SK-N-SH (cell line): ENCODE data around the gene SCN4A. TPM values are rescaled to one million over a fixed set of nuclear protein-coding genes. Genes with fewer than 3 reads are reported as not detected.
"Not testable (repeated sequence)": the region's sequence is repeated elsewhere in the genome, so short reads cannot be mapped to it uniquely, and the experiment has no call there.

Experiments used
- CTCF ChIA-PET: fragments of 300-600, 350-600 bp; formaldehyde crosslinking; extraction: SDS; loops from one replicate; lab custom pipeline; 2021; lab: Yijun Ruan, JAX
- POLR2A ChIA-PET: fragments of 350-600 bp; sonication (Branson Sonifier 250); formaldehyde crosslinking; extraction: SDS; loops from one replicate; lab custom pipeline; 2020; ENCODE audit warnings: antibody characterized with exemption, inconsistent platforms; lab: Yijun Ruan, JAX
- DNase-seq: peaks from one replicate; pipeline ENCODE4 v3.0.0; 2012
- H2AFZ ChIP-seq: fragments of 200-600 bp; sonication (generic); 2 replicates; pipeline ENCODE4 v1.8.1; 2016; ENCODE audit warnings: antibody characterized with exemption, mild to moderate bottlenecking, low read depth
- H3F3A ChIP-seq: fragments of 200-600 bp; sonication (generic); replicated peaks from 2 replicates; pipeline ENCODE3; 2016; ENCODE audit warnings: antibody characterized with exemption, mild to moderate bottlenecking; ENCODE audit not compliant: insufficient read depth
- H3K27ac ChIP-seq, 2 experiments: fragments of 200-500 bp in 1 of 2; fragments of 200-600 bp in 1 of 2; sonication (Bioruptor generic) in 1 of 2; sonication (generic), shearing (Covaris generic) in 1 of 2; 2 replicates each; pipeline versions ENCODE4 v1.5.1 to v1.6.1; 2014 to 2016; ENCODE audit warnings: low read depth in 2 of 2, inconsistent platforms in 1 of 2, low read length in 1 of 2, mild to moderate bottlenecking in 1 of 2, mixed read lengths in 1 of 2
- H3K27me3 ChIP-seq: fragments of 200-600 bp; sonication (generic), shearing (Covaris generic); 2 replicates; pipeline ENCODE4 v1.6.1; 2016; ENCODE audit warnings: mixed run types; ENCODE audit not compliant: insufficient read depth
- H3K36me3 ChIP-seq, 2 experiments: fragments of 200-500 bp in 1 of 2; fragments of 200-600 bp in 1 of 2; sonication (Bioruptor generic) in 1 of 2; sonication (generic) in 1 of 2; replicated peaks in 1 of 2; 2 replicates each; pipeline versions ENCODE3 to v1.5.1; 2014 to 2016; ENCODE audit warnings: low read length in 1 of 2, mild to moderate bottlenecking in 1 of 2; ENCODE audit not compliant: insufficient read depth in 2 of 2, control insufficient read depth in 1 of 2
- H3K4me1 ChIP-seq, 2 experiments: fragments of 200-500 bp in 1 of 2; fragments of 200-600 bp in 1 of 2; sonication (Bioruptor generic) in 1 of 2; sonication (generic), shearing (Covaris generic) in 1 of 2; 2 replicates each; pipeline versions ENCODE4 v1.5.1 to v1.6.1; 2014 to 2016; ENCODE audit warnings: low read depth in 1 of 2, low read length in 1 of 2, mixed run types in 1 of 2; ENCODE audit not compliant: insufficient read depth in 2 of 2, control insufficient read depth in 1 of 2
- H3K4me2 ChIP-seq: fragments of 200-600 bp; sonication (generic), shearing (Covaris generic); 2 replicates; pipeline ENCODE4 v1.6.1; 2017; ENCODE audit warnings: mixed run types
- H3K4me3 ChIP-seq, 2 experiments: fragments of 200-500 bp in 1 of 2; fragments of 200-600 bp in 1 of 2; sonication (Bioruptor generic) in 1 of 2; sonication (generic), shearing (Covaris generic) in 1 of 2; 2 replicates each; pipeline versions ENCODE4 v1.5.1 to v1.8.1; 2014 to 2016; ENCODE audit warnings: low read depth in 2 of 2, inconsistent platforms in 1 of 2, low read length in 1 of 2, mild to moderate bottlenecking in 1 of 2, mixed read lengths in 1 of 2, moderate library complexity in 1 of 2
- H3K79me2 ChIP-seq: fragments of 200-600 bp; sonication (generic); 2 replicates; pipeline ENCODE4 v1.8.1; 2017; ENCODE audit warnings: mild to moderate bottlenecking; ENCODE audit not compliant: insufficient read depth
- H3K9ac ChIP-seq: fragments of 200-600 bp; sonication (generic); 2 replicates; pipeline ENCODE4 v1.6.1; 2017; ENCODE audit warnings: mixed run types
- H3K9me2 ChIP-seq: fragments of 200-600 bp; sonication (generic); 2 replicates; pipeline ENCODE4 v1.6.1; 2017; ENCODE audit warnings: mixed run types
- H3K9me3 ChIP-seq: fragments of 200-600 bp; sonication (generic); 2 replicates; pipeline ENCODE4 v1.6.1; 2017; ENCODE audit warnings: mixed run types, mild to moderate bottlenecking, moderate library complexity
- H4K20me1 ChIP-seq: fragments of 200-600 bp; sonication (generic); 2 replicates; pipeline ENCODE4 v1.6.1; 2017; ENCODE audit warnings: mild to moderate bottlenecking, mixed run types; ENCODE audit not compliant: insufficient read depth
- ELF1 ChIP-seq: IDR thresholded peaks from 2 replicates; pipeline ENCODE4 v1.4.0; 2012
- EP300 ChIP-seq, 2 experiments: IDR thresholded peaks; 2 replicates each; pipeline versions ENCODE4 v1.4.0 to v1.6.1; 2012; ENCODE audit warnings: borderline replicate concordance in 1 of 2, low read depth in 1 of 2, low read length in 1 of 2
- FOXJ3 ChIP-seq: sonication (generic); formaldehyde crosslinking; IDR thresholded peaks from 2 replicates; pipeline ENCODE4 v1.5.1; 2020; ENCODE audit warnings: mild to moderate bottlenecking, missing genetic modification reagents
- FOXM1 ChIP-seq: IDR thresholded peaks from 2 replicates; pipeline ENCODE4 v1.4.0; 2012; ENCODE audit warnings: low read depth, mild to moderate bottlenecking
- GABPA ChIP-seq: IDR thresholded peaks from 2 replicates; pipeline ENCODE4 v1.4.0; 2012; ENCODE audit warnings: low read depth, mild to moderate bottlenecking
- IRF3 ChIP-seq: fragments of 150-350 bp; IDR thresholded peaks from 2 replicates; pipeline ENCODE4 v1.6.1; 2016; ENCODE audit warnings: mild to moderate bottlenecking, low read depth, low read length
- JUND ChIP-seq: IDR thresholded peaks from 2 replicates; pipeline ENCODE4 v1.4.0; 2012
- MEF2A ChIP-seq: IDR thresholded peaks from 2 replicates; pipeline ENCODE4 v1.4.0; 2012; ENCODE audit warnings: low read depth, borderline replicate concordance
- MXI1 ChIP-seq: IDR thresholded peaks from 2 replicates; pipeline ENCODE4 v1.6.1; 2012; ENCODE audit warnings: mild to moderate bottlenecking, low read depth, low read length, improper control_type of control experiment
- NRF1 ChIP-seq: IDR thresholded peaks from 2 replicates; pipeline ENCODE4 v1.6.1; 2012; ENCODE audit warnings: low read depth, mild to moderate bottlenecking, low read length
- PBX3 ChIP-seq: IDR thresholded peaks from 2 replicates; pipeline ENCODE4; 2012
- POLR2AphosphoS5 ChIP-seq: IDR thresholded peaks from 2 replicates; pipeline ENCODE4 v1.6.1; 2012; ENCODE audit warnings: low read depth, low read length
- REST ChIP-seq: IDR thresholded peaks from 2 replicates; pipeline ENCODE4 v1.6.1; 2012; ENCODE audit warnings: mild to moderate bottlenecking, low read depth, low read length, moderate library complexity
- RFX5 ChIP-seq: IDR thresholded peaks from 2 replicates; pipeline ENCODE4 v1.6.1; 2012; ENCODE audit warnings: mild to moderate bottlenecking, improper control_type of control experiment, low read length
- SIN3A ChIP-seq: IDR thresholded peaks from 2 replicates; pipeline ENCODE4 v1.6.1; 2012; ENCODE audit warnings: low read depth, mild to moderate bottlenecking, low read length, moderate library complexity, borderline replicate concordance
- TAF1 ChIP-seq: IDR thresholded peaks from 2 replicates; pipeline ENCODE4 v1.6.1; 2012; ENCODE audit warnings: low read depth, mild to moderate bottlenecking, low read length, moderate library complexity, borderline replicate concordance
- TEAD4 ChIP-seq: IDR thresholded peaks from 2 replicates; pipeline ENCODE4 v1.4.0; 2012; ENCODE audit warnings: mild to moderate bottlenecking, borderline replicate concordance; ENCODE audit not compliant: insufficient read depth
- USF2 ChIP-seq: fragments of 150-350 bp; IDR thresholded peaks from 2 replicates; pipeline ENCODE4 v1.6.1; 2017; ENCODE audit warnings: antibody characterized with exemption, low read length, low read depth, borderline replicate concordance
- YY1 ChIP-seq: IDR thresholded peaks from 2 replicates; pipeline ENCODE4 v1.4.0; 2012; ENCODE audit warnings: low read depth, mild to moderate bottlenecking
- ZBTB33 ChIP-seq: IDR thresholded peaks from 2 replicates; pipeline ENCODE4 v1.4.0; 2012; ENCODE audit warnings: low read depth, borderline replicate concordance
- WGBS: methylation state at CpG from one replicate; pipeline ENCODE4 v1.1.6; 2017; ENCODE audit warnings: low lambda C conversion rate; 5-methylcytosine and 5-hydroxymethylcytosine counted together
- polyA plus RNA-seq, 3 experiments: library from polyadenylated mRNA; depleted of rRNA; stranded (reverse); fragments of >200 nt; gene quantifications; 2 replicates each; pipeline ENCODE4 v1.2.3, GENCODE V29; 2012

Gene SCN4A
- polyA plus RNA-seq, 1 of the 3 experiments (the other 2 are of a cell fraction) = not detected

GRCh38 chr17:63916566-63917185, 56.0 kb downstream of the SCN4A start:
- Histone ChIP-seq H3K36me3 (no peaks in the 10 kb centered on the region), H3K27me3 (peaks cover 50% of the 10 kb centered on the region), H3K27ac (no peak overlapping the region), H3K9me2 (no peaks in the 10 kb centered on the region), H4K20me1 (no peaks in the 10 kb centered on the region), H2AFZ (no peak overlapping the region), H3K4me2 (no peak overlapping the region), H3K9ac (no peak overlapping the region), H3K4me3 (no peak overlapping the region), H3K9me3 (no peaks in the 10 kb centered on the region), H3K79me2 (no peaks in the 10 kb centered on the region), H3F3A (no peaks in the 10 kb centered on the region), H3K4me1 (no peaks in the 10 kb centered on the region)
- ChIA-PET CTCF (interaction anchor here (1.1 to 6.7 kb wide), 10 partner anchors 14 to 189 kb away, joined by 3 to 214 read pairs (median 38); partner anchors contain the start of gene CD79B), POLR2A (no interaction called here)
- WGBS = 71% methylated on average over 12 of the region's 12 CpGs
- TF ChIP-seq POLR2AphosphoS5 (no peak), YY1 (no peak), ZBTB33 (no peak), FOXM1 (no peak), JUND (no peak), PBX3 (no peak), TAF1 (no peak), REST (no peak), SIN3A (no peak), NRF1 (no peak), IRF3 (no peak), MEF2A (no peak), MXI1 (no peak), USF2 (no peak), ELF1 (no peak), RFX5 (no peak), TEAD4 (no peak), GABPA (no peak), FOXJ3 (CRISPR knock-in tag) (no peak), EP300 (IDR thresholded peaks at IDR 0.05; ENCODE audit: borderline replicate concordance in 1 of 2, low read depth in 1 of 2, low read length in 1 of 2) (no peak)
- no peak for DNase-seq

GRCh38 chr17:63915753-63916152, 57.0 kb downstream of the SCN4A start:
- H3K4me2 ChIP-seq, H3K27ac ChIP-seq, H3K9me2 ChIP-seq, H2AFZ ChIP-seq, POLR2A ChIA-PET, DNase-seq, H3K36me3 ChIP-seq, H3K4me3 ChIP-seq, H3K79me2 ChIP-seq, H4K20me1 ChIP-seq, H3K9ac ChIP-seq, H3F3A ChIP-seq, H3K4me1 ChIP-seq, H3K9me3 ChIP-seq: not testable (repeated sequence)
- peaks cover 50% of the 10 kb centered on the region for H3K27me3 ChIP-seq
- CTCF ChIA-PET = interaction anchor here (1.1 to 6.7 kb wide), 11 partner anchors 13 to 218 kb away, joined by 3 to 214 read pairs (median 10); partner anchors contain the start of gene CD79B
- 41% methylated on average over 10 of the region's 10 CpGs for WGBS
